A549 (cell line): Measurements from ENCODE around the gene MPPED2. TPM values are rescaled to one million over a fixed set of nuclear protein-coding genes. Genes with fewer than 3 reads are reported as not detected.
A peak's percentile ranks its signal among the peaks of the same experiment; 100 is the strongest.

Experiments
- ATAC-seq, 2 experiments: fragments of 200-7000 bp in 1 of 2; fragments of >200 bp in 1 of 2; cut with Nextera tagmentation in 1 of 2; cut with Tn5 transposase in 1 of 2; 3 replicates each; pipeline versions ENCODE4 v1.8.0 to v1.9.1; 2018 to 2020; ENCODE audit warnings: mild to moderate bottlenecking in 1 of 2, moderate library complexity in 1 of 2
- CTCF ChIA-PET: fragments of 300-600 bp; sonication (Branson Sonifier 250); formaldehyde crosslinking; extraction: SDS; loops from one replicate; lab custom pipeline; 2021; ENCODE audit warnings: antibody characterized with exemption, inconsistent platforms; lab: Yijun Ruan, JAX
- POLR2A ChIA-PET: fragments of 350-600 bp; formaldehyde crosslinking; extraction: SDS; loops from one replicate; lab custom pipeline; 2021; ENCODE audit warnings: antibody characterized with exemption, inconsistent platforms; lab: Yijun Ruan, JAX
- DNase-seq, 2 experiments: peaks; one replicate each; pipeline versions ENCODE4 v3.0.0 to v3.0.0-alpha.2; 2011 to 2016; ENCODE audit warnings: low read depth in 1 of 2, low spot score in 1 of 2
- FAIRE-seq: peaks from 2 replicates; lab custom pipeline; 2011; peaks lifted over from hg19 to GRCh38; lab: Jason Lieb, UNC
- H3K27ac ChIP-seq, 2 experiments: fragments of >200 bp; sonication (Bioruptor Twin); formaldehyde crosslinking; 3 replicates each; pipeline ENCODE4 v1.5.1; 2016 to 2017
- H3K4me1 ChIP-seq: fragments of >200 bp; sonication (Bioruptor Twin); formaldehyde crosslinking; 3 replicates; pipeline ENCODE4 v1.6.1; 2016
- H3K4me2 ChIP-seq: fragments of >200 bp; sonication (Bioruptor Twin); formaldehyde crosslinking; 3 replicates; pipeline ENCODE4 v1.6.1; 2016
- H3K4me3 ChIP-seq: fragments of >200 bp; sonication (Bioruptor Twin); formaldehyde crosslinking; 3 replicates; pipeline ENCODE4 v1.5.1; 2016
- H3K9me3 ChIP-seq: fragments of >200 bp; sonication (Bioruptor Twin); formaldehyde crosslinking; 3 replicates; pipeline ENCODE4 v1.6.1; 2016
- CBX2 ChIP-seq: fragments of 200-600 bp; sonication (generic); IDR thresholded peaks from 2 replicates; pipeline ENCODE4 v1.6.1; 2016; ENCODE audit warnings: low read depth, mild to moderate bottlenecking, borderline replicate concordance
- E2F6 ChIP-seq: IDR thresholded peaks from 2 replicates; pipeline ENCODE4 v1.6.1; 2012; ENCODE audit warnings: low read depth, borderline replicate concordance
- EHF ChIP-seq: fragments of 250-450 bp; sonication (Bioruptor Pico); IDR thresholded peaks from 2 replicates; pipeline ENCODE4 v1.5.0; 2020; ENCODE audit warnings: mild to moderate bottlenecking
- ELK1 ChIP-seq: fragments of 150-350 bp; IDR thresholded peaks from 2 replicates; pipeline ENCODE4 v1.6.1; 2014; ENCODE audit warnings: low read depth, mild to moderate bottlenecking, low read length
- ESRRA ChIP-seq: fragments of 150-350 bp; IDR thresholded peaks from 2 replicates; pipeline ENCODE4 v1.6.1; 2014; ENCODE audit warnings: mild to moderate bottlenecking, low read length, borderline replicate concordance
- HDAC2 ChIP-seq: fragments of 200-600 bp; sonication (generic); IDR thresholded peaks from 2 replicates; pipeline ENCODE4 v1.6.1; 2016
- HES2 ChIP-seq: fragments of >200 bp; sonication (Bioruptor Twin); formaldehyde crosslinking; IDR thresholded peaks from 2 replicates; pipeline ENCODE4 v1.6.1; 2016
- HMGXB4 ChIP-seq: fragments of 250-450 bp; sonication (Bioruptor Pico); IDR thresholded peaks from 2 replicates; pipeline ENCODE4 v1.5.0; 2021; ENCODE audit warnings: mild to moderate bottlenecking, moderate library complexity, borderline replicate concordance
- HOXB5 ChIP-seq: fragments of 250-450 bp; sonication (Bioruptor Pico); IDR thresholded peaks from 2 replicates; pipeline ENCODE4 v1.5.0; 2020; ENCODE audit warnings: mild to moderate bottlenecking, moderate library complexity
- JUNB ChIP-seq: fragments of >200 bp; sonication (Bioruptor Twin); formaldehyde crosslinking; IDR thresholded peaks from 2 replicates; pipeline ENCODE4 v1.6.1; 2016
- KDM1A ChIP-seq: fragments of 200-600 bp; sonication (generic); IDR thresholded peaks from 2 replicates; pipeline ENCODE4 v1.6.1; 2016; ENCODE audit warnings: low read depth, mild to moderate bottlenecking
- MAFK ChIP-seq: fragments of 450-650 bp; IDR thresholded peaks from 2 replicates; pipeline ENCODE4 v1.6.1; 2014; ENCODE audit not compliant: partially characterized antibody
- NFE2L2 ChIP-seq: fragments of 150-350 bp; conservative IDR thresholded peaks from 2 replicates; pipeline ENCODE4 v1.6.1; 2014; ENCODE audit warnings: low read length
- NPAS2 ChIP-seq: fragments of 250-450 bp; sonication (Bioruptor Pico); IDR thresholded peaks from 2 replicates; pipeline ENCODE4 v1.8.0; 2022; ENCODE audit warnings: mild to moderate bottlenecking, moderate library complexity, borderline replicate concordance
- NR3C1 ChIP-seq: fragments of >200 bp; sonication (Bioruptor Twin); formaldehyde crosslinking; IDR thresholded peaks from 3 replicates; pipeline ENCODE4 v1.6.1; 2017
- PBX3 ChIP-seq: IDR thresholded peaks from 2 replicates; pipeline ENCODE4 v1.6.1; 2012
- POLR2AphosphoS2 ChIP-seq: conservative IDR thresholded peaks from 2 replicates; pipeline ENCODE4 v1.6.1; 2012; ENCODE audit warnings: low read length, improper control_type of control experiment, inconsistent platforms
- REST ChIP-seq: fragments of 200-600 bp; sonication (generic); IDR thresholded peaks from 2 replicates; pipeline ENCODE4 v1.6.1; 2016; ENCODE audit warnings: antibody characterized with exemption, mild to moderate bottlenecking, moderate library complexity
- USF2 ChIP-seq: fragments of 450-650 bp; IDR thresholded peaks from 2 replicates; pipeline ENCODE4 v1.6.1; 2014; ENCODE audit warnings: antibody characterized with exemption
- ZFP36 ChIP-seq: fragments of 450-650 bp; IDR thresholded peaks from 2 replicates; pipeline ENCODE4 v1.6.1; 2014; ENCODE audit warnings: borderline replicate concordance; ENCODE audit not compliant: partially characterized antibody
- ZNF302 ChIP-seq: fragments of 250-450 bp; sonication (Bioruptor Pico); IDR thresholded peaks from 2 replicates; pipeline ENCODE4 v1.9.0; 2021; ENCODE audit warnings: inconsistent platforms, mild to moderate bottlenecking, moderate library complexity
- ZSCAN20 ChIP-seq: fragments of 250-450 bp; sonication (Bioruptor Pico); IDR thresholded peaks from 2 replicates; pipeline ENCODE4 v1.8.0; 2022; ENCODE audit warnings: mild to moderate bottlenecking, moderate library complexity
- WGBS: methylation state at CpG from one replicate; pipeline ENCODE4 v1.1.6; 2017; ENCODE audit errors: missing lambda C conversion rate; 5-methylcytosine and 5-hydroxymethylcytosine counted together
- polyA plus RNA-seq, 4 experiments: library from polyadenylated mRNA; depleted of rRNA in 3 of 4; stranded (reverse); fragments of >200 nt; fragmentation: RNase III in 1 of 4; extraction: RNeasy Plus Mini Kit Qiagen cat#74134 plus additional on column Dnase treatment in 1 of 4; gene quantifications; 2 replicates in 3 of 4; 3 replicates in 1 of 4; pipeline ENCODE4 v1.2.3, GENCODE V29; 2011 to 2017

Gene MPPED2
- polyA plus RNA-seq, 2 of the 4 experiments (the other 2 are of a cell fraction), result not detected

GRCh38 chr11:30585125-30585891 lies 845 bp downstream of the MPPED2 start:
- ATAC-seq (peak; percentile 49 to 59; a peak in 4 of 6 replicates), FAIRE-seq (no peak), DNase-seq (peak in 1 of 2 experiments; percentile 3)
- WGBS, result 13% methylated on average over 60 of the region's 74 CpGs
- ChIA-PET POLR2A (no interaction called here), CTCF (no interaction called here)
- Histone ChIP-seq H3K9me3 (no peaks in the 10 kb centered on the region), H3K4me1 (peaks cover 4% of the 10 kb centered on the region; the same call in 2 of the 3 replicates), H3K4me3 (peak overlapping the region; percentile 84), H3K27ac (peak overlapping the region in 1 of 2 experiments; percentile 70; a peak in 3 of 6 replicates), H3K4me2 (peak overlapping the region; percentile 100)
- TF ChIP-seq PBX3 (no peak), NR3C1 (no peak), HOXB5 (CRISPR knock-in tag) (no peak), MAFK (no peak), USF2 (no peak), E2F6 (no peak), KDM1A (no peak), ZNF302 (CRISPR knock-in tag) (no peak)

GRCh38 chr11:30583476-30584280 lies 2.5 kb downstream of the MPPED2 start:
- CTCF ChIA-PET, result no interaction called here
- WGBS, result 86% methylated on average over 29 of the region's 29 CpGs
- peaks cover 4% of the 10 kb centered on the region; the same call in 2 of the 3 replicates for H3K4me1 ChIP-seq
- no peak overlapping the region for H3K27ac ChIP-seq
- DNase-seq (no peak), FAIRE-seq (no peak), ATAC-seq (no peak)
- H3K4me3 ChIP-seq, result no peak overlapping the region
- H3K4me2 ChIP-seq, result no peak overlapping the region
- POLR2A ChIA-PET, result no interaction called here
- no peaks in the 10 kb centered on the region for H3K9me3 ChIP-seq
- no peak for TF ChIP-seq CBX2
- TF ChIP-seq EHF (CRISPR knock-in tag), result no peak
- TF ChIP-seq POLR2AphosphoS2, result no peak
- TF ChIP-seq NFE2L2, result no peak
- no peak for TF ChIP-seq ELK1
- TF ChIP-seq PBX3, result no peak
- no peak for TF ChIP-seq ZFP36
- no peak for TF ChIP-seq KDM1A
- TF ChIP-seq NR3C1, result no peak
- TF ChIP-seq ESRRA, result no peak
- TF ChIP-seq HDAC2, result no peak
- TF ChIP-seq REST, result no peak
- TF ChIP-seq JUNB, result no peak
- no peak for TF ChIP-seq NPAS2 (CRISPR knock-in tag)
- TF ChIP-seq ZSCAN20 (CRISPR knock-in tag), result no peak
- no peak for TF ChIP-seq MAFK
- TF ChIP-seq HES2, result no peak
- TF ChIP-seq HMGXB4 (CRISPR knock-in tag), result no peak
